A673 (cell line): ENCODE data around the gene CST6. TPM values are rescaled to one million over a fixed set of nuclear protein-coding genes. Genes with fewer than 3 reads are reported as not detected.

Source experiments
- BruUV-seq: library from RNA; stranded (reverse); fragments of 400-500 nt; replicated peaks from 2 replicates; lab custom pipeline; 2021; lab: Mats Ljungman, UMichigan
- CTCF ChIA-PET: fragments of 300-600 bp; sonication (Branson Sonifier 250); formaldehyde crosslinking; loops from one replicate; lab custom pipeline; 2022; ENCODE audit warnings: antibody characterized with exemption; lab: Charles Lee
- POLR2A ChIA-PET: fragments of 300-600 bp; sonication (Branson Sonifier 250); formaldehyde crosslinking; loops from one replicate; lab custom pipeline; 2022; ENCODE audit warnings: antibody characterized with exemption; ENCODE audit not compliant: low non-redundant PET; lab: Charles Lee
- DNase-seq: peaks from one replicate; pipeline ENCODE4 v3.0.0-alpha.2; 2015; ENCODE audit warnings: low spot score
- H3K27ac ChIP-seq: fragments of 200-600 bp; sonication (generic); 2 replicates; pipeline ENCODE4 v1.5.1; 2016; ENCODE audit warnings: mixed run types, low read depth, mild to moderate bottlenecking, mixed read lengths, antibody characterized with exemption, low read length; ENCODE audit not compliant: poor library complexity, severe bottlenecking
- H3K27me3 ChIP-seq: fragments of 200-600 bp; sonication (generic); replicated peaks from 2 replicates; pipeline ENCODE4 v1.6.1; 2017; ENCODE audit warnings: mixed run types, low read depth, mild to moderate bottlenecking, mixed read lengths, antibody characterized with exemption, low read length; ENCODE audit not compliant: insufficient read depth, poor library complexity
- H3K36me3 ChIP-seq: fragments of 200-600 bp; sonication (generic); 2 replicates; pipeline ENCODE4 v1.6.1; 2016; ENCODE audit warnings: mixed run types, mild to moderate bottlenecking, mixed read lengths, antibody characterized with exemption, low read length; ENCODE audit not compliant: insufficient read depth, poor library complexity, severe bottlenecking
- H3K4me1 ChIP-seq: fragments of 200-600 bp; sonication (generic); 2 replicates; pipeline ENCODE4 v1.6.1; 2017; ENCODE audit warnings: mixed run types, mild to moderate bottlenecking, mixed read lengths, antibody characterized with exemption, low read length; ENCODE audit not compliant: insufficient read depth, poor library complexity, severe bottlenecking
- H3K4me3 ChIP-seq: fragments of 200-600 bp; sonication (generic); 2 replicates; pipeline ENCODE4 v1.5.1; 2016; ENCODE audit warnings: low read depth, mixed run types, mild to moderate bottlenecking, mixed read lengths, low read length; ENCODE audit not compliant: poor library complexity, severe bottlenecking
- H3K9me3 ChIP-seq: fragments of 200-600 bp; sonication (generic); 2 replicates; pipeline ENCODE4 v1.6.1; 2016; ENCODE audit warnings: mixed run types, low read depth, mild to moderate bottlenecking, mixed read lengths, antibody characterized with exemption, low read length; ENCODE audit not compliant: poor library complexity, severe bottlenecking
- CTCF ChIP-seq: fragments of 300-800, 200-600 bp; sonication (generic); conservative IDR thresholded peaks from 2 replicates; pipeline ENCODE4 v1.5.1; 2017; ENCODE audit warnings: low read depth, mild to moderate bottlenecking, antibody characterized with exemption, low read length, moderate library complexity, mixed read lengths
- EZH2 ChIP-seq: fragments of 200-600 bp; sonication (generic); IDR thresholded peaks from 2 replicates; pipeline ENCODE4 v1.6.1; 2017; ENCODE audit warnings: borderline replicate concordance, low read depth, mild to moderate bottlenecking, mixed read lengths, antibody characterized with exemption, low read length; ENCODE audit not compliant: poor library complexity, severe bottlenecking
- intact Hi-C: fragments of 100-400 bp; cut with micrococcal nuclease; formaldehyde crosslinking; loops from one replicate; pipeline ENCODE4 v1.10.0; 2022; ENCODE audit not compliant: unreplicated experiment
- total RNA-seq: library from RNA; stranded (reverse); gene quantifications from 2 replicates; pipeline ENCODE4 v1.2.3, GENCODE V29; 2021

Gene CST6
- total RNA-seq, 1 experiment from 2014 or later, result 2.3 TPM

- no peak for DNase-seq
- H3K36me3 ChIP-seq, result peaks cover 35% of the 10 kb centered on the region
- no peak overlapping the region for H3K4me3 ChIP-seq
- no peaks in the 10 kb centered on the region for H3K9me3 ChIP-seq
- POLR2A ChIA-PET, result no interaction called here
- H3K27me3 ChIP-seq, result no peaks in the 10 kb centered on the region
- BruUV-seq, result TSS peak; percentile 11
- TF ChIP-seq EZH2, result no peak
- TF ChIP-seq CTCF, result no peak
- CTCF ChIA-PET, result no interaction called here
- H3K27ac ChIP-seq, result no peak overlapping the region
- intact Hi-C loops, result no loop called here
- H3K4me1 ChIP-seq, result no peaks in the 10 kb centered on the region
These were observed 32.5 kb upstream of the CST6 start for GRCh38 chr11:65979261-65979759.

- intact Hi-C loops, result no loop called here
- Histone ChIP-seq H3K4me1 (no peaks in the 10 kb centered on the region), H3K27ac (no peak overlapping the region), H3K36me3 (peaks cover 35% of the 10 kb centered on the region), H3K27me3 (no peaks in the 10 kb centered on the region), H3K4me3 (no peak overlapping the region), H3K9me3 (no peaks in the 10 kb centered on the region)
- ChIA-PET POLR2A (interaction anchor here (0.6 kb wide), 2 partner anchors 72 to 137 kb away, joined by 3 to 9 read pairs; no protein-coding TSS in a partner anchor), CTCF (no interaction called here)
- no peak for DNase-seq
- TF ChIP-seq EZH2 (no peak), CTCF (no peak)
- no TSS peak for BruUV-seq
These were observed 30.6 kb upstream of the CST6 start for GRCh38 chr11:65981101-65981740.

GRCh38 chr11:65981972-65982823, 29.6 kb upstream of the CST6 start:
- ChIA-PET POLR2A (interaction anchor here (0.6 to 0.7 kb wide), 2 partner anchors 73 to 380 kb away, joined by 3 read pairs; no protein-coding TSS in a partner anchor), CTCF (no interaction called here)
- H3K27ac ChIP-seq, result no peak overlapping the region
- no TSS peak for BruUV-seq
- no peaks in the 10 kb centered on the region for H3K27me3 ChIP-seq
- no peak overlapping the region for H3K4me3 ChIP-seq
- intact Hi-C loops, result no loop called here
- no peaks in the 10 kb centered on the region for H3K9me3 ChIP-seq
- no peaks in the 10 kb centered on the region for H3K4me1 ChIP-seq
- peaks cover 26% of the 10 kb centered on the region for H3K36me3 ChIP-seq
- no peak for TF ChIP-seq CTCF
- TF ChIP-seq EZH2, result no peak
- no peak for DNase-seq
